Kidney (tissue), 14 donors: ENCODE measurements around the gene HRH1. TPM values are rescaled to one million over a fixed set of nuclear protein-coding genes. Genes with fewer than 3 reads are reported as not detected.

Source experiments
- DNase-seq, 5 donors: peaks; one replicate each; pipeline ENCODE4 v3.0.0-alpha.2; 2013 to 2020
- FAIRE-seq: peaks from 2 replicates; lab custom pipeline; 2012; peaks lifted over from hg19 to GRCh38; lab: Jason Lieb, UNC
- H3K27ac ChIP-seq, 2 donors: one replicate each; pipeline ENCODE4 v1.7.0; 2013; ENCODE audit warnings: low read depth in 2 of 2, low read length in 2 of 2, inconsistent platforms in 1 of 2
- H3K27me3 ChIP-seq: one replicate; pipeline ENCODE4 v1.7.1; 2013; ENCODE audit warnings: low read length, inconsistent platforms; ENCODE audit not compliant: control insufficient read depth, insufficient read depth
- H3K36me3 ChIP-seq, 3 donors: one replicate each; pipeline versions ENCODE4 v1.7.0 to v1.7.1; 2013; ENCODE audit warnings: low read length in 3 of 3, control low read depth in 1 of 3, inconsistent platforms in 1 of 3; ENCODE audit not compliant: insufficient read depth in 3 of 3, control insufficient read depth in 2 of 3
- H3K4me1 ChIP-seq, 3 donors: one replicate each; pipeline versions ENCODE4 v1.7.0 to v1.7.1; 2013; ENCODE audit warnings: low read length in 3 of 3, inconsistent platforms in 1 of 3, low read depth in 1 of 3; ENCODE audit not compliant: control insufficient read depth in 2 of 3, insufficient read depth in 2 of 3
- H3K4me3 ChIP-seq, 3 donors: one replicate each; pipeline versions ENCODE4 v1.7.0 to v1.8.1; 2013; ENCODE audit warnings: low read length in 3 of 3, control low read depth in 1 of 3, inconsistent platforms in 1 of 3
- H3K9ac ChIP-seq, 3 donors: one replicate each; pipeline versions ENCODE4 v1.7.0 to v1.7.1; 2013; ENCODE audit warnings: low read length in 3 of 3, control low read depth in 1 of 3, inconsistent platforms in 1 of 3
- H3K9me3 ChIP-seq, 3 donors: one replicate each; pipeline versions ENCODE4 v1.7.0 to v1.7.1; 2013; ENCODE audit warnings: low read length in 3 of 3, control low read depth in 1 of 3, inconsistent platforms in 1 of 3; ENCODE audit not compliant: control insufficient read depth in 2 of 3, insufficient read depth in 1 of 3
- intact Hi-C: fragments of 100-400 bp; cut with DNase I; formaldehyde crosslinking; loops from one replicate; pipeline ENCODE4 v1.11.1; 2022
- polyA plus RNA-seq: library from polyadenylated mRNA; stranded (reverse); fragments of 350-450 nt; fragmentation: Illumina TruSeq; extraction: RNeasy Lipid Tissue Mini Kit (QIAGEN cat#74804); gene quantifications from one replicate; pipeline ENCODE4 v1.2.3, GENCODE V29; 2014; ENCODE audit warnings: low read depth, low replicate concordance; ENCODE audit not compliant: insufficient read depth
- total RNA-seq: library from RNA; stranded (reverse); fragmentation: NEBNext Ultra II Directional; extraction: Animal tissue kit (Norgen Biotek cat#: 25700); gene quantifications from one replicate; pipeline ENCODE4 v1.2.1, GENCODE V29; 2021
- TF ChIP-seq, protein P1 (sequence below): IDR thresholded peaks from 3 replicates; pipeline ENCODE4 v1.5.1; 2012; ENCODE audit warnings: mild to moderate bottlenecking, moderate library complexity, borderline replicate concordance; ENCODE audit not compliant: insufficient read depth; ENCODE audit errors: extremely low read depth
- donor health status: control.
- donor health status: control.
- donor health status: control.
- donor health status: control.
- donor health status: control.
- donor health status: DM: yes; HTN: yes; CAD: no.
- donor health status: Normal renal cell carcinoma (clear cell type).

The HRH1 gene
- total and polyA plus RNA-seq, 2 donors from 2014 or later = 1.9 to 32.3 TPM

DNA sequence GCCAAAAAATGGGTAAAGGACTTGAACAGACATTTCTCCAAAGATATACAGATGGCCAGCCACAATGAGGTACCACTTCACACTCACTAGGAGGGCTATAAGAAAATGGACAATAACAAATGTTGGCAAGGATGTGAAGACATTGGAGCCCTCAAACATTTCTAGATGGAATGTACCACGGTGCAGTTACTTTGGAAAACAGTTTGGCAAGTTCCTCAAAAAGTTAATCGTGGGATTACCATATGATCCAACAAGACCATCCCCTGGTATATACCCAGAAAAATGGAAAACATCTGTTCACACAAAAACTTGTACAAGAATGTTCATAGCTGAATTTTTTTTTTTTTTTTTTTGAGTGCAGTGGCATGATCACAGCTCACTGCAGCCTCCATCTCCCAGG lies 15.9 kb upstream of the HRH1 start:
- H3K9ac ChIP-seq = no peak overlapping the region
- no peak for DNase-seq
- no peaks in the 10 kb centered on the region for H3K27me3 ChIP-seq
- no peaks in the 10 kb centered on the region for H3K9me3 ChIP-seq
- TF ChIP-seq, protein P1, sequence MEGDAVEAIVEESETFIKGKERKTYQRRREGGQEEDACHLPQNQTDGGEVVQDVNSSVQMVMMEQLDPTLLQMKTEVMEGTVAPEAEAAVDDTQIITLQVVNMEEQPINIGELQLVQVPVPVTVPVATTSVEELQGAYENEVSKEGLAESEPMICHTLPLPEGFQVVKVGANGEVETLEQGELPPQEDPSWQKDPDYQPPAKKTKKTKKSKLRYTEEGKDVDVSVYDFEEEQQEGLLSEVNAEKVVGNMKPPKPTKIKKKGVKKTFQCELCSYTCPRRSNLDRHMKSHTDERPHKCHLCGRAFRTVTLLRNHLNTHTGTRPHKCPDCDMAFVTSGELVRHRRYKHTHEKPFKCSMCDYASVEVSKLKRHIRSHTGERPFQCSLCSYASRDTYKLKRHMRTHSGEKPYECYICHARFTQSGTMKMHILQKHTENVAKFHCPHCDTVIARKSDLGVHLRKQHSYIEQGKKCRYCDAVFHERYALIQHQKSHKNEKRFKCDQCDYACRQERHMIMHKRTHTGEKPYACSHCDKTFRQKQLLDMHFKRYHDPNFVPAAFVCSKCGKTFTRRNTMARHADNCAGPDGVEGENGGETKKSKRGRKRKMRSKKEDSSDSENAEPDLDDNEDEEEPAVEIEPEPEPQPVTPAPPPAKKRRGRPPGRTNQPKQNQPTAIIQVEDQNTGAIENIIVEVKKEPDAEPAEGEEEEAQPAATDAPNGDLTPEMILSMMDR = no peak
- no peak for FAIRE-seq
- intact Hi-C loops = no loop called here
- no peaks in the 10 kb centered on the region for H3K36me3 ChIP-seq
- H3K4me1 ChIP-seq = no peaks in the 10 kb centered on the region
- no peak overlapping the region for H3K4me3 ChIP-seq
- no peak overlapping the region for H3K27ac ChIP-seq

DNA sequence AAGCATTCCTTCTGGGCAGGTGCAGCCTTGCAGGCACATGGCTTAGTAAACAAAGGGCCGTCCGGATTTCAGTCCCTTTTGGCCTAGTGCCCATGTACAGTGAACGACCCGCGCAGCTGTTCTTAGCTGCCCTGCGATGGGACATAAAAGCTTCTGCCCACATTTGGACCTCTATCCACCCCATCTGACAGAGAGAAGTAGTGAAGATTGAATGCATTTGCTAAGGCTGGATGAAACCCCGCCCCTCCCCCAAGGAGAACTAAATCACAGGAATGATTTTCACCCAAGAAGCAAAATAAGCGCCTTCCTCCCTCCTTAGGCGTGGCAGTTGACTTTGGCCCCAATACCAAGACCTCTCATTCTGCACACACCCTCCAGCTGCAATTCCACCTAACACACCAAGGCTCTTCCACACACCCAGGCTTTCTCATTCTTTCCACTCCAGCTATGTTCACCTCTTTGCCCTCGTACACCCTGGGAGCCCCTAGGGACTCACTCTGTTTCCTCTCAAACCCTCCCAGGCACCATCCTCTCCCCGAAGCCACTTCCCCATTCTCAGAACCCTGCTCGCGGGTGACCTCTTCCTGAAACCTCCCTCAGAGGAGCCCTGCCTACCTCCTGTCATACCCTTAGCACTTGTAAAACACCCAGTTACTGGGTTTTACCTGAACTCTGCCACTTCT lies 14.1 kb upstream of the HRH1 start:
- no peaks in the 10 kb centered on the region for H3K36me3 ChIP-seq
- H3K9me3 ChIP-seq = no peaks in the 10 kb centered on the region
- TF ChIP-seq, protein P1 = no peak
- intact Hi-C loops = no loop called here
- no peak overlapping the region for H3K9ac ChIP-seq
- no peaks in the 10 kb centered on the region for H3K27me3 ChIP-seq
- no peak overlapping the region for H3K4me3 ChIP-seq
- no peaks in the 10 kb centered on the region for H3K4me1 ChIP-seq
- DNase-seq = no peak
- no peak for FAIRE-seq
- H3K27ac ChIP-seq = no peak overlapping the region

DNA sequence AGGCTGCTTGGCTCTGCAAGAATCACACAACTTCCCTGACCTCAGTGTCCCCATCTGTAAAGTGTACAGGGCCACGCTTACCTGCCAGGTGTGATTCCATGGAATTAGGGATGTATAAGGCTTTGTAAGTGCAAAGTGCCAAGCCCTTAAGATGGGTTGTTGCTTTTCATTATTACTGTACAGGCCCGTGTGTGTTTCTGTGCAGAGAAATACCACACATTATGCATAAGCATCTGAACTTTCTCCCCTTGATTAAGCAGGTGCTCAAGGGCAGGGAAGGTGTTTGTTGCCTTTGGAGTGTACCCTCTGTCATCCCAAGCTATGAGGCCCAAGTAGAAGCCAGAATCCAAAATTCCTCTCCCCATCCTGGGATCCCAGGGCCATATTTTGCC lies 13.6 kb upstream of the HRH1 start:
- Histone ChIP-seq H3K4me1 (no peaks in the 10 kb centered on the region), H3K36me3 (no peaks in the 10 kb centered on the region), H3K27ac (no peak overlapping the region), H3K9me3 (no peaks in the 10 kb centered on the region), H3K27me3 (no peaks in the 10 kb centered on the region), H3K4me3 (no peak overlapping the region), H3K9ac (no peak overlapping the region)
- TF ChIP-seq, protein P1 = no peak
- no peak for DNase-seq
- no peak for FAIRE-seq
- intact Hi-C loops = no loop called here

DNA sequence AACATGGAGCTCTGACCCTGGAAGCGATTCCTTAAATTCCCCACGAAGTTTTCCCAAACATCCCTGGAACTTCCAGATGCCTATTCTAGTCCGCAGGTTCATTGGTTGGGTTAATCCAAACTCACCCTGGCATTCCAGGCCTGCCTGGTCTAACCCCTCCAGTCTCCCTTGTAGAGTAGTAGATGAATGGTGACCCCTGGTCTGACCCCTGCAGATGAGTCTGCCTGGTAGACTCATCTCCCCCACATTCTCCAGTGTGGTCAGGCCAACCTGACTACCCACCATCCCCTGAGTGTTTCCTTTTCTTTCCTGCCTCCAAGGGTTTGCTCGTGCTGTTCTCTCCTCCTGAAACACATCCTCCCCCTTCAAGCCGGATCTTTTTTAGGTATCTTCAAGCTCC lies 10.8 kb upstream of the HRH1 start:
- TF ChIP-seq, protein P1 = no peak
- H3K4me3 ChIP-seq = no peak overlapping the region
- DNase-seq = no peak
- H3K27me3 ChIP-seq = no peaks in the 10 kb centered on the region
- no peaks in the 10 kb centered on the region for H3K4me1 ChIP-seq
- no peak overlapping the region for H3K9ac ChIP-seq
- H3K27ac ChIP-seq = no peak overlapping the region
- no peaks in the 10 kb centered on the region for H3K36me3 ChIP-seq
- no peaks in the 10 kb centered on the region for H3K9me3 ChIP-seq
- intact Hi-C loops = no loop called here
- FAIRE-seq = no peak
